GM18520 (cell line): ENCODE measurements around the gene DRAXIN.

Experiments
- ATAC-seq: cut with Tn5 transposase; IDR thresholded peaks from one replicate; pipeline ENCODE4 v1.9.1; 2021; ENCODE audit not compliant: unreplicated experiment

The DRAXIN gene

DNA sequence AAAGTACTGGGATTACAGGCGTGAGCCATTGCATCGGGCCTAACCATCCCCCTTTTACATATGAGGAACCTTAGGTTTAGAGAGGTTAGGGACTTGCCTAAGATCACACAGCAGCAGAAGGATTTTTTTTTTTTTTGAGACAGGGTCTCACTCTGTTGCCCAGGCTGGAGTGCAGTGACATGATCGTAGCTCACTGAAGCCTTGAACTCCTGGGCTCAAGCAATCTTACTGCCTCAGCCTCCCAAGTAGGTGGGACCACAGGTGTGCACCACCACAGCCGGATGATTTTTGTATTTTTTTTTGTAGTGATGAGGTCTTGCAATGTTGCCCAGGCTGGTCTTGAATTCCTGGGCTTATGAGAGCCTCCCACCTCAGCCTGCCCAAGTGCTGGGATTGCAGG lies 68.3 kb downstream of the DRAXIN start:
- no peak for ATAC-seq

DNA sequence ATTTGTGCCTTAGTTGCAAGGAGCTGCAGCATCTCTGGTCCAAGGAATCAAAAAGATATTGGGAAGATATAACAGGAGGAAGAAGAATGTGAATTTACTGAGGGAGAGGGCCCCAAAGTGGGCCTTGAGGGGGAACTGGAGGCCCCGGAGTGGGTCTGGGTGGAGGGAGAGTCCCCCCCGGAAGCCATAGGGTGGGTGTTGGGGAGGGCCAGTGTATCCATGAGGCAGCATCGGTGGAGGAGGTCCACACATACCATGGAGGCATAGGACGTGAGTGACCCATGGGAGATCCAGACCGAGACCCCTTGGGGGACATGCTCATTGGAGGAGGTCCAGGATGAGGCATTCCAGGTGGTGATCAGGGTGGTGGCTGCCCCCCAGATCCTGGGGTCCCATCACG lies 69.8 kb downstream of the DRAXIN start:
- ATAC-seq: no peak

DNA sequence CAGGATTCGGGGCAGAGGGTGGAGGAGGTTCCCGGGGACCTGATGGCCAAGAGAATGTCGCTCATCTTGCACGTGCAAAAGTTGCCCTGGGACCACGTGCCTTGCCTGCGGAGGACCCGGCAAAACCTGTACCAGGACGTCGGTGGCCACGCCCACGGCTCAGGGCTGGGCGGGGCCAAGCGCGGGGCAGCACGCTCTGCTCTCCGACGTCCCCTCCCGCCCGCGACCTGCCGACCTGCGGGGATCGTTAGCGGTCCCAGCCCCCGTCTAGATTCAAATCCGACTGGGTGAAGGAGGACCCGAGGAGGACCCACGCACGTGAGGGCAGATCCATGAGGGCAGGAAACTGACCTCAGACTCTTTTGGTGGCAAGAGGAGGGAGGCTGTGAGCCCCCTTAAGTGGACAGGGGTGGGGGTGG lies 70.5 kb downstream of the DRAXIN start, which contains the start of gene C1orf167:
Gene C1orf167 (plus strand): TSS at position 206 of the 419 bp plus-strand sequence. CDS start 2,208 bp downstream, outside the sequence.
- ATAC-seq: no peak

DNA sequence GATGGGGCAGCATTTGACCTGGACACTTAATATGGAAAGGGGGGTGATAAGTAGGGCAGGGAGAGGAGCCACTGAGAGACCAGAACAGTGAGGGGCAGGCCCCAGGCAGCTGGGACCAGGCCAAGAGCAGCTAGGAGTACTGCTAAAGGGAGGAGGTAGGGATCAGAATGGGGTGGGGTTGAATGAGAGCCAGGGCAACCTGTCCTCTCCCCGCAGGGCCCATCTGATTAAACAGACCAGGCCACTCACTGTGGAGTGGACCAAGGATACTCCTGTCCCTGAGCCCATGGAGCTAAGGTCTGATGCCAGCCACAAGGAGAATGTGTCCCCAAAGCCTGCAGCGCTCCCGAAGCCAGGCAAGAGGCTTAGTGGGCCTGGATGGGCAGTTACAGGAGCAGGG lies 72.6 kb downstream of the DRAXIN start:
- no peak for ATAC-seq

DNA sequence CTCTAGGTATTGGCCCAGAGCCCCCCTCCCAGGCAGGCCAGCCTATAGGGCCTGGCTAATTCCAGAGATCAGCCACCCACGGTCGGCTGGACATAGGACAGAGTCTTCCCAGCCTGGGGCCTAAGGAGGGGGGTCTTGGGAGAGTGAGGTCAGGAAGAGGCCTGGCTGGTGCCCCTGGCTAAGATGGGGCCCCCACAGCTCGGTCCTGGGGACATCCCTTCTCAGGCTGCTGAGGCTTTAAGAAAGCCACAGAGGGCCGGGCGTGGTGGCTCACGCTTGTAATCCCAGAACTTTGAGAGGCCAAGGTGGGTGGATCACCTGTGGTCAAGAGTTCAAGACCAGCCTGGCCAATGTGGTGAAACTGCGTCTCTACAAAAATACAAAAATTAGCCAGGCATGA lies 73.0 kb downstream of the DRAXIN start:
- no peak for ATAC-seq

DNA sequence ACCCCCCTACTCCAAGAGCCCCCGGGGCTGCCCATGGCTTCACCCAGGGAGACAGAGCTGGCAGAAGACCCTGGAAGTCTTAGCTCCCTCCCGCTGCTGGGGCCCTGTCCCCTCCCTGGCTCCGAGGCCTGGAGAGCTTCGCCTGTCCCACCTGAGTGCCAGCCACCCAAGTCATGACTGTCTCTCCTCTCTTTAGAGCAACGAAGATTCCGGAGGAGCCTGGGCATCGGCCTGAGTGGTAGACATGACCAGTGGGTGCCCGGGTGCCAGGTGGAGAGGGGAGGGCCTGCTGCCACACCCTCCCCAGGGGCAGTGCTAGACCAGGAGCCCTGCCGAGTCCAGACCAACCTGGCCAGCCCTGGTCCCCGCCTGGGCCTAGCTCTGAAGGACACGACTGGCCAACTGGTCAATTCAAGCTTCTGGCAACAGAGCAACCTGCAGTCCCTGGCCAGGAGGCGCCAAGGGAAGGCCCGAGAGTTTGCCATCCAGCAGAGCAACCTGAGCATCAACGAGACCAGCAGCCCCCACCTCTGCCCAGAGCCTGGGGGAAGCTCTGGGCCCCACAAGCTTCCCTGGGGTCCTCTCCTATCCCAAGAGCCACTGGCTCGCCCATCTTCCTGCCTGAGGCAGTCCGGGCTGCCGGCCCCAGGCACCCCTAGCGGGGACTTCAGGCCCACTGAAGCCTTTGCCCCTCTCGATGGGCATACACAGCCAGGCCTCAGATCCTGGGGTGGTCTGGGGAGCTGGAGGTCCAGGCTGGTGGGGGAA lies 74.3 kb downstream of the DRAXIN start:
- ATAC-seq: no peak

DNA sequence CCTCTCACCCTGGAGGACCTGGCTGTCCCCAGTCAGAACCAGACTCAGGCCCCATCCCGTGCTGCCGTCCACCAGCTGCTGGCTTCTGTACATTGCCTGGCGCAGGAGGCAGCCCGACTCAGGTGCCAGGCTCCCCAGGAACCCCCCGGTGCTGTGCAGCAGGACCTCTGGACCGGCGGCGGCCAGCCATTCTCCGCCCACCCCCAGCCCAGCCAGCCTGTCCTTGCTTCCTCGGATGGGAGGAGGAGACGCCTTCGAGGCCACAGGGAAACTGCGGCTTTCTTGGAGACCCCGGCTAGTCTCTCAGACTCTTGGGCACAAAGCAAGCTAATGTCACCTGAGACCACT lies 74.9 kb downstream of the DRAXIN start:
- no peak for ATAC-seq

DNA sequence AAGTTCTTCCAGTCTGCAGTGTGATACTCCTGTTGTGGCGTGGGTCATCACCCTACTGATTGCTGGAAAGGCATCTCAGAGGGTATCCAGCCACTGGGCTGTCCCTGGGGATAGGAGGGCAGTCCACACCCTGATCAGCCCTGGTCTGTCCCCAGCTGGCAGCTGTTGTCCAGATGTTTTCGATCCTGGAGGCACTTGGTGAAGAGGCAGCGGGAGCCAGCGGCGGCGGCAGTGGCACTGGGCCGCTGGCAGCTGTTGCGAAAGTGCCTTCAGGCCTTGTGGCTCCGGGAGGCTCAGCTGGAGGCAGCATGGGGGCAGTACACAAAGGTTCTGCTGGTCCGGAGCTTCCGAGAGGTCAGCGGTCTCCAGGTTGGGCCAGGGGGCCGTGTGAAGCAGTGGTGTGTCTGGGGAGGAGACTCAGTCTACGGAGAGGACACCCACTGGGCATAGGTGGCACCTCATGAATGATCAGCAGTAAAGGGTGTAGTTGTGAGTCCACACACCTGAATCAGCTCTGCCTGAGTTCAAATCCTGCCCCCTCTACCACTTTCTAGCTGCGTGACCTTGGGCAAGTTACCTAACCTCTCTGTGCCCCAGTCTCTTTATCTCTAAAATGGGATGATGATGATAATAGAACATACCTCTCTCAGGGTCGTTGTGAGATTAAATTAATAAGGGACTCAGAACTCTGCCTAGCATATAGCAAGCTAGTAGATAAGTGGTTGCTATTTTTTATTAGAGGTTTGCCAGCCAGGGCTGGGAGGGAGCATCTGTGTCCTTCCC lies 76.6 kb downstream of the DRAXIN start:
- ATAC-seq: no peak

DNA sequence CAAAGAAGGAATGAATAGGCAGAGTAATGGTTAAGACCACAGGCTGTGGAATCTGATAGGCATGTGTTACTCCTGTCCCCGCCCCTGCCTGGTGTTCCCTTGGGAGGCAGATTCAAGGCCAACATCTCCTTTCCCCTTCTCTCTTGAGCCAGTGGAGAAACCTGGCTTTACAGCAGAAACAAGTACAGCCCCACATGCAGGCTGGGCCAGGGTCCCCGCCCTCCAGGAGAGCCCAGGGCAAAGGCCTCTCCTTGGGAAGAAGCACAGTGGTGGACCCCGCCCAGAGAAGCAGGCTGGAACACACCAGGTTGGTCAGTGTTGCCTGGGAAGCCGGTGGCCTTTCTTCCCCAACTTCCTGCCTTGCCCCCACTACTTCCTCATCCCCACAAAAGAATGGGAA lies 77.3 kb downstream of the DRAXIN start:
- ATAC-seq: no peak

DNA sequence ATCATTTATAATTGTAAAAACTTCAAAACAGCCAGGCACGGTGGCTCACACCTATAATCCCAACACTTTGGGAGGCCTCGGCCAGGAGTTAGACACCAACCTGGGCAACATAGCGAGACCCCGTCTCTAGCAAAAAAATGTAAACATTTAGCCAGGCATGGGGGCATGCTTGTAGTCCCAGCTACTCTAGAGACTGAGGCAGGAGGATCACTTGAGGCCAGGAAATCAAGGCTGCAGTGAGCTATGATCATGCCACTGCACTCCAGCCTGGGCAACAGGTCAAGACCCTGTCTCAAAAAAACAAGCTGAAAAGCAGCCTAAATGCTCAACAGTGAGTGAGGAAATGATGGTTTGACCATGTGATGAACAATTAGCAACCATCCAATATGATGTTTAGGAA lies 77.8 kb downstream of the DRAXIN start:
- no peak for ATAC-seq

DNA sequence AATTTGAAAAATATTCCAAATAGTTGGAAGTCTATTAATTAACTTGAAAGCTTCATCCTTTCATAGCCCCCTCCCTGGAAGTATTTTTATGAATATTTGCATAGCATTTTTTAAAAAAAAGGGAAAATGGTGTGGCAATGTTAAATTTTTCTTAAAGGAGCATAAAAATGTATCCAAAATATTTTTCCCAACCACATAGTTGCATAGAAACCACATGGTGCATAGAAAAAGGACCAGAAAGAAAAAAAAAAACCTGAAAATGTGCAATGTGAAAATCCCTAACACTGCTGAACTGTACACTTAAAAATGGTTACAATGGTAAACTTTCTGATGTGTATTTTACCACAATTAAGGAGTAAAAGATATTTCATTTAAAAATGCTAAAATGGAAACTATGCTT lies 78.5 kb downstream of the DRAXIN start:
- ATAC-seq: no peak

DNA sequence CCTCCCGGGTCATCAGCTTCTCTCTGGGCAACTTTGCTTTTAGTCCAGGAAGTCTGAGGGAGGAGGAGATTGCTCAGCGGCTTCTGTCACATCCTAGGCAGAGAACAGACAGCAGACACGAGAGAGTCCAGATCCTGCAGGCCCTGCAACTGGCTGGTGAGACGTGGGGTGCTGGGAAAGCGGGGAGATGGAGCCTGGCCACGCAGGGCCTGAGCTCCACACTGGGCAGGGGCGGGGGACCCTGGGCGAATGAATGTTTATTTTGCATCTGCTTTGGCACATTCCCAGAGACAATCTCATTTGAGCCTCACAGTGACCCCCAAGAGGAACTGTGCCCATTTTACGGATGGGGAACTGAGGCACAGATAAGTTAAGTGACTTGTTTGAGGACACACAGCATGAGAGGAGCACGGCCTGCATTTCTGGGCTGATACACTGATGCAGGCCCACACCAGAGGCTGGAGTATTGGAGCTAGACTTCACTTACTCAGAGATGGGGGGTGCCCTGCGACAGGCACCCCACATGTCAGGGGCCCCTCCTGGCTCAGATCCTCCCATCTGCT lies 80.1 kb downstream of the DRAXIN start:
- ATAC-seq: no peak

DNA sequence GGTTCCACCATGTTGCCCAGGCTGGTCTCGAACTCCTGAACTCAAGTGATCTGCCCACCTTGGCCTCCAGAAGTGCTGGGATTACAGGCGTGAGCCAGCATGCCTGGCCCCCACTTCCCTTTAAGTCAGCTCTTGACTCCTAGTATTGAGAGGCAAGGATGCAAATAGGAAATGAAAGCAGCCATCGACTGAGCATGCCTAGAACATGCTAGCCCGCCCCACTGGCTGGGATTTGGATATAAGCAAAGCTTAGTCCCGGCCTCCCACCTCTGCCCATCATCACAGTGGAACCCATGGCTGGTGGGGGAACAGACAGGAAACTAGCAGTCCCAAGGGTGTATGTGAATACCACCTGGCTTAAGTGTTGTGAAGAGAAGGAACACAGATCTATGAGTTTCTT lies 80.9 kb downstream of the DRAXIN start:
- no peak for ATAC-seq

DNA sequence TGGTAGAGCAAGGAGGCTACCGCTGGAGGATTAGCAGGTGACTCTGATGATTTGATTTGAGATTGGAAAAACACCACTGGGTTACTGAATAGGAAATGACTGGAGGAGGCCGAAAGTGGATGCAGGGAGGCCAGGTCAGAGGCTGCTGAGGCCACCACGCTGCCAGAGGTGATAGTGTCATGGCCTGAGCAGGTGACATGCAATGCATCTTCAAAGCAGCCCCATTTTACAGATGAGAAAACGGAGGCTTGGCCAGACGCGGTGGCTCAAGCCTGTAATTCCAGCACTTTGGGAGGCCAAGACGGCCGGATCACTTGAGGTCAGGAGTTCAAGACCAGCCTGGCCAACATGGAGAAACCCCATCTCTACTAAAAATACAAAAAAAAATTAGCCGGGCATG lies 83.2 kb downstream of the DRAXIN start:
- ATAC-seq: no peak
